ENCODE measurements around the gene CD40LG. TPM values are rescaled to one million over a fixed set of nuclear protein-coding genes. Genes with fewer than 3 reads are reported as not detected.

The CD40LG gene
- total RNA-seq, 2 donors from 2014 or later: 0.16 TPM; not detected in 1

GRCh38 chrX:136687457-136687856 is 39.5 kb downstream of the CD40LG start:
- no peak overlapping the region for H3K4me3 ChIP-seq
- no peaks in the 10 kb centered on the region for H3K4me1 ChIP-seq
- no peak for TF ChIP-seq CTCF (IDR thresholded peaks at IDR 0.05)
- H3K9me3 ChIP-seq: no peaks in the 10 kb centered on the region
- no peak for DNase-seq (ENCODE audit: low spot score)
- no peaks in the 10 kb centered on the region for H3K27me3 ChIP-seq
- H3K27ac ChIP-seq: no peak overlapping the region
- H3K36me3 ChIP-seq: peaks cover 8% of the 10 kb centered on the region

GRCh38 chrX:136689436-136689835 is 41.5 kb downstream of the CD40LG start:
- no peak for TF ChIP-seq CTCF (IDR thresholded peaks at IDR 0.05)
- H3K36me3 ChIP-seq: peaks cover 8% of the 10 kb centered on the region
- H3K27me3 ChIP-seq: no peaks in the 10 kb centered on the region
- H3K4me1 ChIP-seq: no peaks in the 10 kb centered on the region
- no peaks in the 10 kb centered on the region for H3K9me3 ChIP-seq
- H3K27ac ChIP-seq: no peak overlapping the region
- DNase-seq (ENCODE audit: low spot score): no peak
- no peak overlapping the region for H3K4me3 ChIP-seq

- no peak for DNase-seq (ENCODE audit: low spot score)
- Histone ChIP-seq H3K4me1 (no peaks in the 10 kb centered on the region), H3K36me3 (no peaks in the 10 kb centered on the region), H3K27me3 (no peaks in the 10 kb centered on the region), H3K9me3 (no peaks in the 10 kb centered on the region), H3K27ac (no peak overlapping the region), H3K4me3 (no peak overlapping the region)
- TF ChIP-seq CTCF (IDR thresholded peaks at IDR 0.05): no peak
Observed at GRCh38 chrX:136691028-136691809, 43.3 kb downstream of the CD40LG start.

GRCh38 chrX:136692271-136692670 is 44.3 kb downstream of the CD40LG start:
- H3K36me3 ChIP-seq: no peaks in the 10 kb centered on the region
- TF ChIP-seq CTCF (IDR thresholded peaks at IDR 0.05): no peak
- H3K27ac ChIP-seq: no peak overlapping the region

GRCh38 chrX:136694431-136695087 is 46.6 kb downstream of the CD40LG start:
- Histone ChIP-seq H3K27me3 (no peaks in the 10 kb centered on the region), H3K36me3 (no peaks in the 10 kb centered on the region), H3K4me1 (no peaks in the 10 kb centered on the region), H3K27ac (no peak overlapping the region), H3K4me3 (no peak overlapping the region), H3K9me3 (peaks cover 0 to 5% of the 10 kb centered on the region in 2 donors)
- peak; percentile 34 to 68 for TF ChIP-seq CTCF (IDR thresholded peaks at IDR 0.05)
- no peak for DNase-seq (ENCODE audit: low spot score)

More at GRCh38 chrX:136692271-136692670, 44.3 kb downstream of the CD40LG start:
- no peaks in the 10 kb centered on the region for H3K4me1 ChIP-seq
- no peaks in the 10 kb centered on the region for H3K9me3 ChIP-seq
- no peak overlapping the region for H3K4me3 ChIP-seq
- no peaks in the 10 kb centered on the region for H3K27me3 ChIP-seq
- DNase-seq (ENCODE audit: low spot score): no peak

Measured in right atrium auricular region (tissue), 2 donors.